Activated CD8-positive, alpha-beta T cell treated with anti-CD3 and anti-CD28 coated beads for 36 hours (primary cell): ENCODE data around the gene SORBS2. TPM values are rescaled to one million over a fixed set of nuclear protein-coding genes. Genes with fewer than 3 reads are reported as not detected.

Source experiments
- ATAC-seq: fragments of 200-7000 bp; cut with Tn5 transposase; one replicate; pipeline ENCODE4 v1.10.0; 2021; ENCODE audit warnings: mild to moderate bottlenecking, moderate library complexity
- CTCF ChIA-PET: fragments of 350-600 bp; sonication (Branson Sonifier 250); formaldehyde crosslinking; loops from one replicate; lab custom pipeline; 2021; ENCODE audit warnings: antibody characterized with exemption; lab: Charles Lee
- POLR2A ChIA-PET: fragments of 350-600 bp; sonication (Branson Sonifier 250); formaldehyde crosslinking; loops from one replicate; lab custom pipeline; 2021; ENCODE audit warnings: antibody characterized with exemption; lab: Charles Lee
- DNase-seq: peaks from one replicate; pipeline ENCODE4 v3.0.0-alpha.2; 2020
- H3K27ac Mint-ChIP-seq: one replicate; pipeline ENCODE4 v1.8.0; 2021; ENCODE audit warnings: mild to moderate bottlenecking, mixed read lengths
- H3K27me3 Mint-ChIP-seq: one replicate; pipeline ENCODE4 v1.8.0; 2021; ENCODE audit warnings: mixed read lengths
- H3K36me3 Mint-ChIP-seq: one replicate; pipeline ENCODE4 v1.8.0; 2021; ENCODE audit warnings: low read depth, mixed read lengths
- H3K4me1 Mint-ChIP-seq: one replicate; pipeline ENCODE4 v1.8.0; 2021; ENCODE audit warnings: low read depth, mixed read lengths
- H3K4me3 Mint-ChIP-seq: one replicate; pipeline ENCODE4 v1.8.0; 2021; ENCODE audit warnings: mild to moderate bottlenecking, moderate library complexity, mixed read lengths
- H3K9me3 Mint-ChIP-seq: one replicate; pipeline ENCODE4 v1.8.0; 2021; ENCODE audit warnings: mixed read lengths
- intact Hi-C: fragments of 100-400 bp; cut with micrococcal nuclease; formaldehyde crosslinking; loops from one replicate; pipeline ENCODE4 v1.10.0; 2022
- total RNA-seq, 2 experiments: library from RNA; stranded (reverse); gene quantifications; one replicate each; pipeline ENCODE4 v1.2.3, GENCODE V29; 2021
- TF ChIP-seq, protein P1 (sequence below): fragments of 200-600 bp; IDR thresholded peaks from one replicate; pipeline ENCODE4 v1.8.0; 2022; ENCODE audit warnings: antibody characterized with exemption, mild to moderate bottlenecking

Gene SORBS2
- total RNA-seq, 2 experiments from 2014 or later = not detected

DNA sequence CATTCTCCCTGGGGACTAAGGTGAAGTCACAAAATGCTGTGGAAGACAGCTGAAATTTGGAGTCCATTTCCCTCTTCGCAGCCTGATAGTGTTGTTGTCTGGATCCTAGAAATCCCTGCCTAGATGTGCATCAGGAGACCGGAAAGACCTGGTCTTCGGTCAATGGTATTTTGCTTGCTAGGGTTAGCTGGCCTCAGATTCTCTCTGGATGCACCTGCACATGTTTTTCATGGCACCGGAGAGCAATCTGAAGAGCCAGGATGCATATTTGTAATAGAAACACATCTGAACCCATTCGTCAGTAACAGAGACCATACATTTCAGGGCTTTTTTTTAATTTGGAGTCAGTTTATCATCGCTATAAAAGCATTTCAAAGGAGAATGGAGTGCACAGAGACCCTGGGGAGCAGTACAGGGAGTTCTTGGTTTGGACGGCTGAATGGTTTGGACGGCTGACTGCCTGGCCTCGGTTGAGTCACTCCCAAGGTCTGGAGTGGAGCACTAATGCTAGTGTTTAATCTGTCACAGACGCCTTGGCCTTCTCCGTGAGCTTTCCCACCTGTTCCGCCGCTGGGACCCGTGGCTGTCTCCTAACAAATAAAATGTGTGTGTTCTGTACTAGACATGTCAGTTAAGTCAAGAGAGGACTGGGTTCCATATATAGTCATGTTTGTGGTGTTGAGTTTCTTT, 269.2 kb downstream of the SORBS2 start:
- H3K4me1 Mint-ChIP-seq = no peaks in the 10 kb centered on the region
- H3K4me3 Mint-ChIP-seq = no peak overlapping the region
- ATAC-seq = no peak
- ChIA-PET CTCF (no interaction called here), POLR2A (no interaction called here)
- DNase-seq = no peak
- intact Hi-C loops = no loop called here
- TF ChIP-seq, protein P1, sequence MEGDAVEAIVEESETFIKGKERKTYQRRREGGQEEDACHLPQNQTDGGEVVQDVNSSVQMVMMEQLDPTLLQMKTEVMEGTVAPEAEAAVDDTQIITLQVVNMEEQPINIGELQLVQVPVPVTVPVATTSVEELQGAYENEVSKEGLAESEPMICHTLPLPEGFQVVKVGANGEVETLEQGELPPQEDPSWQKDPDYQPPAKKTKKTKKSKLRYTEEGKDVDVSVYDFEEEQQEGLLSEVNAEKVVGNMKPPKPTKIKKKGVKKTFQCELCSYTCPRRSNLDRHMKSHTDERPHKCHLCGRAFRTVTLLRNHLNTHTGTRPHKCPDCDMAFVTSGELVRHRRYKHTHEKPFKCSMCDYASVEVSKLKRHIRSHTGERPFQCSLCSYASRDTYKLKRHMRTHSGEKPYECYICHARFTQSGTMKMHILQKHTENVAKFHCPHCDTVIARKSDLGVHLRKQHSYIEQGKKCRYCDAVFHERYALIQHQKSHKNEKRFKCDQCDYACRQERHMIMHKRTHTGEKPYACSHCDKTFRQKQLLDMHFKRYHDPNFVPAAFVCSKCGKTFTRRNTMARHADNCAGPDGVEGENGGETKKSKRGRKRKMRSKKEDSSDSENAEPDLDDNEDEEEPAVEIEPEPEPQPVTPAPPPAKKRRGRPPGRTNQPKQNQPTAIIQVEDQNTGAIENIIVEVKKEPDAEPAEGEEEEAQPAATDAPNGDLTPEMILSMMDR = no peak
- H3K27ac Mint-ChIP-seq = no peak overlapping the region
- peaks cover 10% of the 10 kb centered on the region for H3K27me3 Mint-ChIP-seq
- no peaks in the 10 kb centered on the region for H3K36me3 Mint-ChIP-seq
- no peaks in the 10 kb centered on the region for H3K9me3 Mint-ChIP-seq

DNA sequence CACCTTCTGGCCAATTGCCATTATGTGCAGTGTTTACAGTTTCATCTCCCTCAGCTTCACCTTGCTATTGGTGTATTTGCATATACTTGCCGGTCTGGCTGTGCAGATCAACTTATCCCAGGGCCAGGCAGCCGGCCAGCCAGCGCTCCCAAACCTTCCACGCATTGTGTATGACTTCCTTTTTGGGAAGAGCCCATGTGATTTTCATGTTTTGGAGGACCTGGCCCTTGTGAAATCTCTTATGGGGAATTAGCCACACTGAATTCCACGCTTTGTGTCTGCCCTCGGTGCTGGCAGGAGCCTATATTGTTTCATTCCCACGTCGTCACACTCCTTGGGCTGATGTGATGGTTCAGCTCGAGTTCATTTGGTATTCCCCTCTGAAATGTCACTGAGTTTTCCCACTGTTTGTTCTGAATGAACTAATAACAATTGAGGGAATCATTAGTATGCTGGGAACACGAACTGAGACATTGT, 270.7 kb downstream of the SORBS2 start:
- Mint-ChIP-seq H3K27me3 (peaks cover 17% of the 10 kb centered on the region), H3K4me3 (no peak overlapping the region), H3K36me3 (no peaks in the 10 kb centered on the region), H3K9me3 (no peaks in the 10 kb centered on the region), H3K4me1 (no peaks in the 10 kb centered on the region), H3K27ac (no peak overlapping the region)
- intact Hi-C loops = no loop called here
- TF ChIP-seq, protein P1 = no peak
- no peak for DNase-seq
- ChIA-PET POLR2A (no interaction called here), CTCF (no interaction called here)
- ATAC-seq = no peak

DNA sequence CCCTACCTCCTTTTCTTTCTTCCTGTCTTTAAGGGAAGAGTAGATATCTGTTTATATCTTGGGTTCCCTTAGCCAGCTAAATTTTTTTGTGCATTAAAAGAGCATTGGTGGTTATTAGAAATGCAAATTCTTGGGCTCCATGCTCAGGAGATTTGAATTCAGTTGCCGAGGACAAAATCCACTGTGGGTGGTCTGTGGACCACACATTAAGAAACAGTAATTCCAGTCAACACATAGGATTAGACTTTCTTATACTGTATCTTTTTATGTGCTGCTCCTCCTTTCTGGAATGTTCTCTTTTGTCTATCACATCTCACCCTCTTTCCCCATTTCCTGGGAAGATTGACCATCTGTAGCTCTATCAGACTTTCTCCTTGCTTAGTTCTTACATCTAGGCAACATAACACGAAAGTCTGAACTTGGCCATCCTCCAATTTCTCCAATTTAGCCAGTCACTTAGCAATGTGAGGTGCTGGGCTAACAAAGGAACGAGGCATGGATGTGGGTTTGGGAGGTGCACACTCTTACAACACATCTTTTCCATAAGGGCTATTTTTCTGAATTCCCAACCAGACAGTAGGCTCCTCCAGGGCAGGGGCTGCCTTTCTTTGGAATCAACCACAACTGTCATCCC, 271.4 kb downstream of the SORBS2 start:
- Mint-ChIP-seq H3K36me3 (no peaks in the 10 kb centered on the region), H3K27me3 (peaks cover 22% of the 10 kb centered on the region), H3K4me1 (no peaks in the 10 kb centered on the region), H3K4me3 (no peak overlapping the region), H3K27ac (no peak overlapping the region), H3K9me3 (no peaks in the 10 kb centered on the region)
- TF ChIP-seq, protein P1 = no peak
- intact Hi-C loops = no loop called here
- no peak for ATAC-seq
- ChIA-PET CTCF (no interaction called here), POLR2A (no interaction called here)
- DNase-seq = no peak

DNA sequence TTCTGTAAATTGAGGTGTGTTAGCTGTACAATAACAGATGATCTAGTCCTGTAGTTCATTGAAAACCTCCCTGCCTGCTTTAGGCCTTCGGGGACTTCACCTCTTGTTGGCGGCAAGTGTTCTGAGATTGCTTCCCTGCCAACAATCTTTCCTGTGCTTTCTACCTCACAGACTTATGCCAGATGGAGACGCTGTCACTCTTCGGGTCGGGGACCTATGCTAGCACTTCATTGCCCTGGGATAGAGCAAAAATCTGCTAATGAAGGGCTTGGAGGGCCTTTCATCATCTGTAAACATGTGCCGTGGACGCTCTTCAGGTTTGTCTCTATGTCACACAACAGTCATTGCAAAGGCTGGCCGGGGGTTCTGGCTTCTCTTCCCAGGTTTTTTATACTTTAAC, 272.0 kb downstream of the SORBS2 start:
- ATAC-seq = no peak
- ChIA-PET POLR2A (no interaction called here), CTCF (no interaction called here)
- no peak overlapping the region for H3K27ac Mint-ChIP-seq
- DNase-seq = no peak
- H3K4me1 Mint-ChIP-seq = no peaks in the 10 kb centered on the region
- H3K4me3 Mint-ChIP-seq = no peak overlapping the region
- intact Hi-C loops = no loop called here
- TF ChIP-seq, protein P1 = no peak
- H3K36me3 Mint-ChIP-seq = no peaks in the 10 kb centered on the region
- no peaks in the 10 kb centered on the region for H3K9me3 Mint-ChIP-seq
- peaks cover 23% of the 10 kb centered on the region for H3K27me3 Mint-ChIP-seq

DNA sequence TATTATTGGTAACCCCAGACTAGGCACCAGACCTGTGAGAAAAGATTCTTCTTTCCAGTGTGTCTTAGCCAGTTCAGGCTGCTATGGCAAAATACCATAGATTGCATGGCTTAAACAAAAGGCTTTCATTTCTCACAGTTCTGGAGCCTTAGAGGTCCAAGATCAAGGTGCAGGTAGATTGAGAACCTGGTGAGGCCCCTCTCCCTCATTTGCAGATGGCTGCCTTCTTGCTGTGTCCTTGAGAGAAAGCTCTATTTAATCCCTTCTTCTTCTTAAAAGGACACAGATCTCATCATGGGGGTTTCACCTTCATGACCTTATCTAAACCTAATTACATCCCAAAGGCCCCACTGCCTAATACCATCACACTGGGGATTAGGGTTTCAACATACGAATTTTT, 273.2 kb downstream of the SORBS2 start:
- Mint-ChIP-seq H3K4me3 (no peak overlapping the region), H3K27ac (no peak overlapping the region), H3K36me3 (no peaks in the 10 kb centered on the region), H3K4me1 (no peaks in the 10 kb centered on the region), H3K27me3 (peaks cover 29% of the 10 kb centered on the region), H3K9me3 (no peaks in the 10 kb centered on the region)
- intact Hi-C loops = no loop called here
- ChIA-PET CTCF (no interaction called here), POLR2A (no interaction called here)
- TF ChIP-seq, protein P1 = no peak
- DNase-seq = no peak
- no peak for ATAC-seq
